Kidney epithelial cell (primary cell): ENCODE data around the gene GREB1L. TPM values are rescaled to one million over a fixed set of nuclear protein-coding genes. Genes with fewer than 3 reads are reported as not detected.
A peak's percentile ranks its signal among the peaks of the same experiment; 100 is the strongest.

Experiments used
- DNase-seq: peaks from one replicate; pipeline ENCODE4 v3.0.0-alpha.2; 2010; ENCODE audit warnings: low read depth
- H3K27me3 ChIP-seq: 2 replicates; pipeline ENCODE4 v1.6.0; 2011; ENCODE audit warnings: low read length; ENCODE audit not compliant: control insufficient read depth, insufficient read depth
- H3K36me3 ChIP-seq: 2 replicates; pipeline ENCODE4 v1.5.1; 2011; ENCODE audit warnings: low read length; ENCODE audit not compliant: control insufficient read depth, insufficient read depth
- H3K4me3 ChIP-seq: 2 replicates; pipeline ENCODE4 v1.5.1; 2011; ENCODE audit warnings: low read depth, mild to moderate bottlenecking, control low read depth, low read length
- total RNA-seq: library from RNA; depleted of rRNA; stranded (reverse); fragments of >200 nt; gene quantifications from 2 replicates; pipeline ENCODE4 v1.2.3, GENCODE V29; 2015
- TF ChIP-seq, protein P1 (sequence below): IDR thresholded peaks from 2 replicates; pipeline ENCODE4 v1.5.1; 2011; ENCODE audit warnings: mild to moderate bottlenecking, moderate library complexity, low read length, control low read depth, inconsistent platforms; ENCODE audit not compliant: insufficient read depth, poor library complexity, severe bottlenecking

Gene GREB1L
- total RNA-seq, 1 donor from 2014 or later = 1.5 TPM

DNA sequence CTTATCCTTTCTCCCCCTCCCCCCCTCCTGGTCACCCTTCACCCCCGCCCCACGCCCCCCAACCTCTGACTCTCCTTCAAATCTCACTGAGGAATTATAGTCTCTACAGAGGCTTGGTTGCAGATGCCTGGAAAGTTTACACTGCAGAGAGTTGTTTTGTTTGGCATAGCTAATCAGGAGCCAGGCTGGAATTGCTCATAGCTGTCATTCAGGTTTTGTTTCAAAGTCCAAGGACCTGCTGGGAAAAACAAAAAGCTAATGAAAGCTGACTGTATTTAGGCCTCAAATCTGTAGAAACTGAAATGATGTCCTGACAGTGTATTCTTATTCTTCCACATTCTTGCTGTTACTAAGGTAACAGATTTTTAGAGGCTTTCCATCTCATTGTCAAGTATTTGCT is 22.6 kb downstream of the GREB1L start:
- no peak overlapping the region for H3K4me3 ChIP-seq
- H3K36me3 ChIP-seq = no peaks in the 10 kb centered on the region
- TF ChIP-seq, protein P1, sequence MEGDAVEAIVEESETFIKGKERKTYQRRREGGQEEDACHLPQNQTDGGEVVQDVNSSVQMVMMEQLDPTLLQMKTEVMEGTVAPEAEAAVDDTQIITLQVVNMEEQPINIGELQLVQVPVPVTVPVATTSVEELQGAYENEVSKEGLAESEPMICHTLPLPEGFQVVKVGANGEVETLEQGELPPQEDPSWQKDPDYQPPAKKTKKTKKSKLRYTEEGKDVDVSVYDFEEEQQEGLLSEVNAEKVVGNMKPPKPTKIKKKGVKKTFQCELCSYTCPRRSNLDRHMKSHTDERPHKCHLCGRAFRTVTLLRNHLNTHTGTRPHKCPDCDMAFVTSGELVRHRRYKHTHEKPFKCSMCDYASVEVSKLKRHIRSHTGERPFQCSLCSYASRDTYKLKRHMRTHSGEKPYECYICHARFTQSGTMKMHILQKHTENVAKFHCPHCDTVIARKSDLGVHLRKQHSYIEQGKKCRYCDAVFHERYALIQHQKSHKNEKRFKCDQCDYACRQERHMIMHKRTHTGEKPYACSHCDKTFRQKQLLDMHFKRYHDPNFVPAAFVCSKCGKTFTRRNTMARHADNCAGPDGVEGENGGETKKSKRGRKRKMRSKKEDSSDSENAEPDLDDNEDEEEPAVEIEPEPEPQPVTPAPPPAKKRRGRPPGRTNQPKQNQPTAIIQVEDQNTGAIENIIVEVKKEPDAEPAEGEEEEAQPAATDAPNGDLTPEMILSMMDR = no peak
- DNase-seq = no peak
- H3K27me3 ChIP-seq = no peaks in the 10 kb centered on the region

DNA sequence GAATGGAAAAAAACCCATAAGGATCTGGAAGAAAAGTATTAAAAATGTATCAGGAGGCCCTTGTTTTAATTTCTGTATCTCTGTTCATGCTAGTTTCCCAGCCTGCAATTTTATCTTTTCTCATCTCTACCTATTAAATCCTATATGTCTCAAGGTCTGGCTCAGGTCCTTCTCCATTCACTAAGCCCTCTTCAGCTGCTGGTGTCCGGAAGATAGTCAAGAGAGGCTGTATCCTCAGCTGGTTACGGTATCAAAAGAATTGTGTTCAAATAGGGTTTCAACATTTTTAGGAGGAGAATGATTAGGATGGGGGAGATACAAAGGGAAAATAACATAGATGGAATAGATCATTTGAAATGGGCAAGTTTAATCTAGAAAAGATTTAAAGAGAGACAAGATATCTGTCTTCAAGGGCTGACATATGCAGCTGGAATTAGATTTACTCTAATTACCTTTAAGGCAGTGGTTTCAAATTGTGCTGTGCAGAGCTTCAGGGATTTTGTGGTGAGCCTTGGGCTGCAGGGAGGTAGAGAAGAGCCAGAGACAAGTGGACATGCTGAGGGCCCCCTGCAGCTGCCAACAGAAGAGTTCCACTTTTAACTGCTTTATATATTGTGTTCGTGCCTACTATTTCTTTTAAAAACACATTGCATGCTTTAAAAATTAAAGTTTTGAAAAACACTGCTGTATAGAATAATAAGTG is 24.1 kb downstream of the GREB1L start:
- Histone ChIP-seq H3K4me3 (no peak overlapping the region), H3K36me3 (no peaks in the 10 kb centered on the region), H3K27me3 (no peaks in the 10 kb centered on the region)
- no peak for DNase-seq
- TF ChIP-seq, protein P1 = no peak

DNA sequence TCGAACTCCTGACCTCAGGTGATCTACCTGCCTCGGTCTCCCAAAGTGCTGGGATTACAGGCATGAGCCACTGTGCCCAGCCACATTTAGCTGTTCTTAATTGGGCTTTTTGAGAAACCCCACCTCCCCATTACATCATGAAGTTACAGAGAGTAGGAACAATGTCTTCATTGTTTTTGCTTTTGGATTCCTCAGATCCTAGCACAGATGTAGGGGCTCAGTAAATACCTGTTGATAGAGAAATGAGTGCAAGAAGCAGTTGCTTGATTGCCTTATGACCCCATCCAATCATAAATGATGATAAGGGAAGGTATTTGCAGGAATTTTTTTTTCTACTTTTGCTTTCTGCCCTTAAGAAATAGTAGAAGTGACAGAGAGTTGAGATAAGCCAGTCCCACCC is 25.4 kb downstream of the GREB1L start:
- DNase-seq = no peak
- TF ChIP-seq, protein P1 = no peak
- Histone ChIP-seq H3K27me3 (no peaks in the 10 kb centered on the region), H3K4me3 (no peak overlapping the region), H3K36me3 (no peaks in the 10 kb centered on the region)

DNA sequence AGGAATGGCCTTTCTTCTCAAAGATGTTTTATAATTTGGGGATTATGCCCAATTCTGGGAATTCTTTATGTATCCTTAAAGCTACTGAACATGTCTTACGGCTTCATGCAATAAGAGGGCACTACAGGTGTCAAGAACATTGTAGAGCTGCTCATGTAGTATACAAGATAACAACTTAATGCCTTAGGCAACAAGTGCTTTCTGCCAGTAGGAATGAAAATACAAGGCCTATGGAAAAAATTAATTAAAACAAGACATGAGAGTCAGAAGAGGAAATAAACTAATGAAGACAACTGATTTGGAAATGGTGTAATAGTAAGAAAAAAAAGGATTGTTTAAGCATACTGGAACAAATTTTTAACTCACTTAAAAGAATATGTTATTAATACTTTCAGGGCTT is 27.3 kb downstream of the GREB1L start:
- Histone ChIP-seq H3K4me3 (no peak overlapping the region), H3K27me3 (no peaks in the 10 kb centered on the region), H3K36me3 (no peaks in the 10 kb centered on the region)
- DNase-seq = no peak
- TF ChIP-seq, protein P1 = no peak

- DNase-seq = peak; percentile 47
- no peak overlapping the region for H3K4me3 ChIP-seq
- H3K27me3 ChIP-seq = no peaks in the 10 kb centered on the region
- TF ChIP-seq, protein P1 = no peak
- no peaks in the 10 kb centered on the region for H3K36me3 ChIP-seq
Measured at GRCh38 chr18:21270453-21270852, 28.4 kb downstream of the GREB1L start.

GRCh38 chr18:21272016-21272579 is 30.1 kb downstream of the GREB1L start:
- H3K36me3 ChIP-seq = no peaks in the 10 kb centered on the region

More at GRCh38 chr18:21272016-21272579, 30.1 kb downstream of the GREB1L start:
- TF ChIP-seq, protein P1 = no peak
- no peaks in the 10 kb centered on the region for H3K27me3 ChIP-seq
- H3K4me3 ChIP-seq = no peak overlapping the region
- DNase-seq = no peak
